SK-N-SH (cell line): ENCODE measurements around the gene C19orf53. TPM values are rescaled to one million over a fixed set of nuclear protein-coding genes. Genes with fewer than 3 reads are reported as not detected.

Experiments used
- CTCF ChIA-PET: fragments of 300-600, 350-600 bp; formaldehyde crosslinking; extraction: SDS; loops from one replicate; lab custom pipeline; 2021; lab: Yijun Ruan, JAX
- POLR2A ChIA-PET: fragments of 350-600 bp; sonication (Branson Sonifier 250); formaldehyde crosslinking; extraction: SDS; loops from one replicate; lab custom pipeline; 2020; ENCODE audit warnings: antibody characterized with exemption, inconsistent platforms; lab: Yijun Ruan, JAX
- DNase-seq: peaks from one replicate; pipeline ENCODE4 v3.0.0; 2012
- H2AFZ ChIP-seq: fragments of 200-600 bp; sonication (generic); 2 replicates; pipeline ENCODE4 v1.8.1; 2016; ENCODE audit warnings: antibody characterized with exemption, mild to moderate bottlenecking, low read depth
- H3F3A ChIP-seq: fragments of 200-600 bp; sonication (generic); replicated peaks from 2 replicates; pipeline ENCODE3; 2016; ENCODE audit warnings: antibody characterized with exemption, mild to moderate bottlenecking; ENCODE audit not compliant: insufficient read depth
- H3K27ac ChIP-seq, 2 experiments: fragments of 200-500 bp in 1 of 2; fragments of 200-600 bp in 1 of 2; sonication (Bioruptor generic) in 1 of 2; sonication (generic), shearing (Covaris generic) in 1 of 2; 2 replicates each; pipeline versions ENCODE4 v1.5.1 to v1.6.1; 2014 to 2016; ENCODE audit warnings: low read depth in 2 of 2, inconsistent platforms in 1 of 2, low read length in 1 of 2, mild to moderate bottlenecking in 1 of 2, mixed read lengths in 1 of 2
- H3K27me3 ChIP-seq: fragments of 200-600 bp; sonication (generic), shearing (Covaris generic); 2 replicates; pipeline ENCODE4 v1.6.1; 2016; ENCODE audit warnings: mixed run types; ENCODE audit not compliant: insufficient read depth
- H3K36me3 ChIP-seq, 2 experiments: fragments of 200-500 bp in 1 of 2; fragments of 200-600 bp in 1 of 2; sonication (Bioruptor generic) in 1 of 2; sonication (generic) in 1 of 2; replicated peaks in 1 of 2; 2 replicates each; pipeline versions ENCODE3 to v1.5.1; 2014 to 2016; ENCODE audit warnings: low read length in 1 of 2, mild to moderate bottlenecking in 1 of 2; ENCODE audit not compliant: insufficient read depth in 2 of 2, control insufficient read depth in 1 of 2
- H3K4me1 ChIP-seq, 2 experiments: fragments of 200-500 bp in 1 of 2; fragments of 200-600 bp in 1 of 2; sonication (Bioruptor generic) in 1 of 2; sonication (generic), shearing (Covaris generic) in 1 of 2; 2 replicates each; pipeline versions ENCODE4 v1.5.1 to v1.6.1; 2014 to 2016; ENCODE audit warnings: low read depth in 1 of 2, low read length in 1 of 2, mixed run types in 1 of 2; ENCODE audit not compliant: insufficient read depth in 2 of 2, control insufficient read depth in 1 of 2
- H3K4me2 ChIP-seq: fragments of 200-600 bp; sonication (generic), shearing (Covaris generic); 2 replicates; pipeline ENCODE4 v1.6.1; 2017; ENCODE audit warnings: mixed run types
- H3K4me3 ChIP-seq, 2 experiments: fragments of 200-500 bp in 1 of 2; fragments of 200-600 bp in 1 of 2; sonication (Bioruptor generic) in 1 of 2; sonication (generic), shearing (Covaris generic) in 1 of 2; 2 replicates each; pipeline versions ENCODE4 v1.5.1 to v1.8.1; 2014 to 2016; ENCODE audit warnings: low read depth in 2 of 2, inconsistent platforms in 1 of 2, low read length in 1 of 2, mild to moderate bottlenecking in 1 of 2, mixed read lengths in 1 of 2, moderate library complexity in 1 of 2
- H3K79me2 ChIP-seq: fragments of 200-600 bp; sonication (generic); 2 replicates; pipeline ENCODE4 v1.8.1; 2017; ENCODE audit warnings: mild to moderate bottlenecking; ENCODE audit not compliant: insufficient read depth
- H3K9ac ChIP-seq: fragments of 200-600 bp; sonication (generic); 2 replicates; pipeline ENCODE4 v1.6.1; 2017; ENCODE audit warnings: mixed run types
- H3K9me2 ChIP-seq: fragments of 200-600 bp; sonication (generic); 2 replicates; pipeline ENCODE4 v1.6.1; 2017; ENCODE audit warnings: mixed run types
- H3K9me3 ChIP-seq: fragments of 200-600 bp; sonication (generic); 2 replicates; pipeline ENCODE4 v1.6.1; 2017; ENCODE audit warnings: mixed run types, mild to moderate bottlenecking, moderate library complexity
- H4K20me1 ChIP-seq: fragments of 200-600 bp; sonication (generic); 2 replicates; pipeline ENCODE4 v1.6.1; 2017; ENCODE audit warnings: mild to moderate bottlenecking, mixed run types; ENCODE audit not compliant: insufficient read depth
- EZH2phosphoT487 ChIP-seq: fragments of 200-600 bp; sonication (generic); IDR thresholded peaks from 2 replicates; pipeline ENCODE4 v1.6.1; 2017; ENCODE audit warnings: low read depth, mixed run types, mild to moderate bottlenecking, antibody characterized with exemption, moderate library complexity, borderline replicate concordance
- FOSL2 ChIP-seq: IDR thresholded peaks from 2 replicates; pipeline ENCODE4 v1.4.0; 2012; ENCODE audit warnings: low read depth, mild to moderate bottlenecking, moderate library complexity, borderline replicate concordance
- IRF3 ChIP-seq: fragments of 150-350 bp; IDR thresholded peaks from 2 replicates; pipeline ENCODE4 v1.6.1; 2016; ENCODE audit warnings: mild to moderate bottlenecking, low read depth, low read length
- MAX ChIP-seq: IDR thresholded peaks from 2 replicates; pipeline ENCODE4 v1.4.0; 2012; ENCODE audit warnings: low read depth
- NRF1 ChIP-seq: IDR thresholded peaks from 2 replicates; pipeline ENCODE4 v1.6.1; 2012; ENCODE audit warnings: low read depth, mild to moderate bottlenecking, low read length
- RAD21 ChIP-seq: IDR thresholded peaks from 2 replicates; pipeline ENCODE4 v1.6.1; 2012; ENCODE audit warnings: mild to moderate bottlenecking, low read length
- RXRA ChIP-seq: IDR thresholded peaks from 2 replicates; pipeline ENCODE4 v1.4.0; 2012; ENCODE audit warnings: low read depth, mild to moderate bottlenecking, borderline replicate concordance
- TCF12 ChIP-seq: IDR thresholded peaks from 2 replicates; pipeline ENCODE4 v1.4.0; 2012
- WGBS: methylation state at CpG from one replicate; pipeline ENCODE4 v1.1.6; 2017; ENCODE audit warnings: low lambda C conversion rate; 5-methylcytosine and 5-hydroxymethylcytosine counted together
- polyA plus RNA-seq, 3 experiments: library from polyadenylated mRNA; depleted of rRNA; stranded (reverse); fragments of >200 nt; gene quantifications; 2 replicates each; pipeline ENCODE4 v1.2.3, GENCODE V29; 2012
- TF ChIP-seq, protein P1 (sequence below): fragments of 200-600 bp; sonication (generic); IDR thresholded peaks from 2 replicates; pipeline ENCODE4 v1.6.1; 2017; ENCODE audit warnings: antibody characterized with exemption, mild to moderate bottlenecking, moderate library complexity

C19orf53 gene
- polyA plus RNA-seq, 1 of the 3 experiments (the other 2 are of a cell fraction) = 554 TPM

- peaks cover 5 to 11% of the 10 kb centered on the region in 2 experiments; a peak in 2 of 4 replicates for H3K4me1 ChIP-seq
- H3K36me3 ChIP-seq = peaks cover 21 to 26% of the 10 kb centered on the region in 2 experiments
- POLR2A ChIA-PET = interaction anchor here (1.4 kb wide), 1 partner anchor 13 kb away, joined by 4 read pairs; the partner anchor contains the start of gene C19orf53
- no peaks in the 10 kb centered on the region for H3K9me2 ChIP-seq
- no peak overlapping the region for H2AFZ ChIP-seq
- no peak overlapping the region for H3K9ac ChIP-seq
- H3K79me2 ChIP-seq = peaks cover 25% of the 10 kb centered on the region; the same call in 1 of the 2 replicates
- H3K4me2 ChIP-seq = no peak overlapping the region
- no peak overlapping the region for H3K27ac ChIP-seq
- no peaks in the 10 kb centered on the region for H3F3A ChIP-seq
- H3K4me3 ChIP-seq = no peak overlapping the region
- H3K9me3 ChIP-seq = no peaks in the 10 kb centered on the region
- TF ChIP-seq, protein P1, sequence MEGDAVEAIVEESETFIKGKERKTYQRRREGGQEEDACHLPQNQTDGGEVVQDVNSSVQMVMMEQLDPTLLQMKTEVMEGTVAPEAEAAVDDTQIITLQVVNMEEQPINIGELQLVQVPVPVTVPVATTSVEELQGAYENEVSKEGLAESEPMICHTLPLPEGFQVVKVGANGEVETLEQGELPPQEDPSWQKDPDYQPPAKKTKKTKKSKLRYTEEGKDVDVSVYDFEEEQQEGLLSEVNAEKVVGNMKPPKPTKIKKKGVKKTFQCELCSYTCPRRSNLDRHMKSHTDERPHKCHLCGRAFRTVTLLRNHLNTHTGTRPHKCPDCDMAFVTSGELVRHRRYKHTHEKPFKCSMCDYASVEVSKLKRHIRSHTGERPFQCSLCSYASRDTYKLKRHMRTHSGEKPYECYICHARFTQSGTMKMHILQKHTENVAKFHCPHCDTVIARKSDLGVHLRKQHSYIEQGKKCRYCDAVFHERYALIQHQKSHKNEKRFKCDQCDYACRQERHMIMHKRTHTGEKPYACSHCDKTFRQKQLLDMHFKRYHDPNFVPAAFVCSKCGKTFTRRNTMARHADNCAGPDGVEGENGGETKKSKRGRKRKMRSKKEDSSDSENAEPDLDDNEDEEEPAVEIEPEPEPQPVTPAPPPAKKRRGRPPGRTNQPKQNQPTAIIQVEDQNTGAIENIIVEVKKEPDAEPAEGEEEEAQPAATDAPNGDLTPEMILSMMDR = peak; percentile 19; the same call in 1 of the 2 replicates
- TF ChIP-seq RXRA = no peak
- no peak for DNase-seq
- H3K27me3 ChIP-seq = no peaks in the 10 kb centered on the region
- CTCF ChIA-PET = interaction anchor here (1.4 kb wide), 1 partner anchor 12 kb away, joined by 3 read pairs; no protein-coding TSS in a partner anchor
- 93% methylated on average over 8 of the region's 8 CpGs for WGBS
- no peaks in the 10 kb centered on the region for H4K20me1 ChIP-seq
Observed at GRCh38 chr19:13761423-13761822, 12.8 kb upstream of the C19orf53 start.

- Histone ChIP-seq H3K36me3 (peaks cover 24 to 25% of the 10 kb centered on the region in 2 experiments), H3K4me2 (no peak overlapping the region), H3K27ac (no peak overlapping the region), H3K79me2 (peaks cover 30% of the 10 kb centered on the region; the same call in 1 of the 2 replicates), H3K4me3 (no peak overlapping the region), H2AFZ (no peak overlapping the region), H4K20me1 (no peaks in the 10 kb centered on the region), H3K9me2 (no peaks in the 10 kb centered on the region), H3K4me1 (peaks cover 5 to 11% of the 10 kb centered on the region in 2 experiments; a peak in 2 of 4 replicates), H3K9ac (no peak overlapping the region), H3F3A (no peaks in the 10 kb centered on the region), H3K9me3 (no peaks in the 10 kb centered on the region), H3K27me3 (no peaks in the 10 kb centered on the region)
- TF ChIP-seq EZH2phosphoT487 (no peak), NRF1 (no peak), FOSL2 (no peak), IRF3 (no peak), RAD21 (no peak), MAX (no peak), TCF12 (no peak)
- TF ChIP-seq, protein P1 = no peak
- WGBS = 100% methylated on average over 8 of the region's 42 CpGs
- no peak for DNase-seq
- ChIA-PET CTCF (interaction anchor here (2.6 kb wide), 1 partner anchor 99 kb away, joined by 11 read pairs; no protein-coding TSS in a partner anchor), POLR2A (interaction anchor here (0.6 to 1.4 kb wide), 2 partner anchors 12 to 58 kb away, joined by 4 read pairs; partner anchors contain the start of gene C19orf53)
Observed at GRCh38 chr19:13762635-13763235, 11.5 kb upstream of the C19orf53 start.
